CD4-positive, alpha-beta memory T cell (primary cell): Measurements from ENCODE around the gene C2orf81. TPM values are rescaled to one million over a fixed set of nuclear protein-coding genes. Genes with fewer than 3 reads are reported as not detected.

ENCODE experiments used
- CTCF ChIA-PET: fragments of 350-600 bp; sonication (Branson Sonifier 250); formaldehyde crosslinking; loops from one replicate; lab custom pipeline; 2021; ENCODE audit warnings: inconsistent platforms; ENCODE audit not compliant: partially characterized antibody; lab: Charles Lee
- POLR2A ChIA-PET: fragments of 350-600 bp; sonication (Branson Sonifier 250); formaldehyde crosslinking; loops from one replicate; lab custom pipeline; 2021; ENCODE audit not compliant: partially characterized antibody; lab: Charles Lee
- DNase-seq, 5 donors: peaks; one replicate each; pipeline versions ENCODE4 v3.0.0 to v3.0.0-alpha.2; 2020 to 2022; ENCODE audit warnings: mixed read lengths in 1 of 5
- H3K27ac ChIP-seq: one replicate; pipeline ENCODE4 v1.7.0; 2013; ENCODE audit warnings: low read depth, low read length
- H3K27me3 ChIP-seq: 2 replicates; pipeline ENCODE4 v1.7.0; 2013; ENCODE audit warnings: mild to moderate bottlenecking, low read length, moderate library complexity; ENCODE audit not compliant: insufficient read depth
- H3K36me3 ChIP-seq: 2 replicates; pipeline ENCODE4 v1.7.0; 2013; ENCODE audit warnings: mild to moderate bottlenecking, low read length, moderate library complexity; ENCODE audit not compliant: insufficient read depth
- H3K4me1 ChIP-seq: 2 replicates; pipeline ENCODE4 v1.7.0; 2013; ENCODE audit warnings: mild to moderate bottlenecking, low read length, moderate library complexity; ENCODE audit not compliant: insufficient read depth
- H3K4me3 ChIP-seq, 2 donors: one replicate each; pipeline ENCODE4 v1.7.0; 2013; ENCODE audit warnings: low read length in 2 of 2, mild to moderate bottlenecking in 1 of 2
- H3K9me3 ChIP-seq, 2 donors: one replicate each; pipeline ENCODE4 v1.7.0; 2013; ENCODE audit warnings: low read length in 2 of 2, control low read depth in 1 of 2; ENCODE audit not compliant: control insufficient read depth in 1 of 2
- H3K27ac Mint-ChIP-seq, 7 donors: one replicate each; pipeline ENCODE4 v1.8.0; 2020 to 2021; ENCODE audit warnings: mixed read lengths in 7 of 7, mild to moderate bottlenecking in 6 of 7, inconsistent platforms in 3 of 7, moderate library complexity in 3 of 7
- H3K27me3 Mint-ChIP-seq, 2 donors: one replicate each; pipeline ENCODE4 v1.8.0; 2020 to 2021; ENCODE audit warnings: mixed read lengths in 2 of 2
- H3K36me3 Mint-ChIP-seq, 2 donors: one replicate each; pipeline ENCODE4 v1.8.0; 2020 to 2021; ENCODE audit warnings: mixed read lengths in 2 of 2, inconsistent platforms in 1 of 2, mild to moderate bottlenecking in 1 of 2
- H3K4me1 Mint-ChIP-seq, 4 donors: one replicate each; pipeline ENCODE4 v1.8.0; 2020 to 2021; ENCODE audit warnings: mixed read lengths in 4 of 4, mild to moderate bottlenecking in 1 of 4
- H3K4me3 Mint-ChIP-seq, 8 donors: one replicate each; pipeline ENCODE4 v1.8.0; 2020 to 2021; ENCODE audit warnings: mixed read lengths in 8 of 8, mild to moderate bottlenecking in 7 of 8, moderate library complexity in 6 of 8, inconsistent platforms in 3 of 8
- H3K9me3 Mint-ChIP-seq, 8 donors: one replicate each; pipeline ENCODE4 v1.8.0; 2020 to 2021; ENCODE audit warnings: mixed read lengths in 8 of 8, mild to moderate bottlenecking in 5 of 8, inconsistent platforms in 3 of 8, moderate library complexity in 1 of 8
- intact Hi-C: fragments of 100-400 bp; cut with micrococcal nuclease; formaldehyde crosslinking; loops from one replicate; pipeline ENCODE4 v1.15.1; 2023
- polyA plus RNA-seq, 2 donors: library from polyadenylated mRNA; unstranded; fragments of 300-500 nt; fragmentation: Illumina TruSeq; gene quantifications; one replicate each; pipeline ENCODE4 v1.2.3, GENCODE V29; 2021
- total RNA-seq, 2 experiments: library from RNA; stranded (reverse); gene quantifications; one replicate each; pipeline ENCODE4 v1.2.3, GENCODE V29; 2021

The C2orf81 gene
- total and polyA plus RNA-seq, 4 experiments from 2014 or later, result 1.5 to 7.5 (median 3.4) TPM

DNA sequence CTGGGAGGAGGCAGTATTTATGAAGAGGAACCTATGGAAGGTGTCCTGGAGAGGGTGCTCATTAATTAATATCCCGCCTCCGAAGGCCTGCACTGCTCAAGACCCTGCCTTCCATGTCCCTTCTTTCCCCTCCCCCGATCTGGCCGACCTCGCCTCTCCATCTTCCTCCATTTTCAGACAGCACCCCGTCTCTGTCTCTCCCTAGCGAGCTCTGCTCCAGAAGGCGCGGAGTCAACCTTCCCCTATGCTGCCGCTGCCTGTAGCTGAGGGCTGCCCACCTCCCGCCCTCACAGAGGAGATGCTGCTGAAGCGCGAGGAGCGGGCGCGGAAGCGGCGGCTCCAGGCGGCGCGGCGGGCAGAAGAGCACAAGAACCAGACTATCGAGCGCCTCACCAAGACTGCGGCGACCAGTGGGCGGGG, 35.7 kb upstream of the C2orf81 start:
- H3K4me1 ChIP-seq, result peaks cover 53% of the 10 kb centered on the region

DNA sequence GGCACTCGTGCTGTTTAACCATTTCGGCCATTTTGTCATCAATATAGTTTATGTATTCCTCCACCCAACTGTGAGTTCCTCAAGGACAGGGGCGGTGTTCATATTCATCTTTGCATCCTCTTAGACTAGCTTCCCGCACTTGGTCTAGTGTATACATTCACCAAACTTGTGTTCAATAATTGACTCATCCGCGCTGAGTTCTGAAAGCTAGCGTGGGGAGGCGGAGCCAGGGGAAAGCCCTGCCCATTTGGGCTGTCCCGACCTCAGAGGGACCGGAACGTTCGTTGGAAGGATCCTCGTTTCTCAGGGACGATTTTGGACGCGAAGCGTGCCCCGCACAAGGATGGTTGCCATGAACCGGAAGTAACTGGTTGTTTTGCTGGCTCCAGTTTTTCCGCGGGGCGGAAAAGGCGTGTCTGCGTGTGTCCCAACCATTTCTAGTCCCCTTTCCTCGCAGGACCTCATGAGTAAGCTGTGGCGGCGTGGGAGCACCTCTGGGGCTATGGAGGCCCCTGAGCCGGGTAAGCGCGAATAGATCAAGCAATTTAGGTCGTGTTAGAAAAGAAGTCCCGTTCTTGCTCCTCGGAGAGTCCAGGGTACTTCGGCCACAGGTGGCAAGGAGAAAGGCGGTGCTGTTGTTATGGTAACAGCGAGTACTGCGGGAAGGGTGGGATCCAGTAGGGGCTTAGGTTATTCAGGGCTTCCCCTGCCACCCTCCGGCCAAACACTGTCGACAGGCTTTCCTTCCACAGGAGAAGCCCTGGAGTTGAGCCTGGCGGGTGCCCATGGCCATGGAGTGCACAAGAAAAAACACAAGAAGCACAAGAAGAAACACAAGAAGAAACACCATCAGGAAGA, 33.5 kb upstream of the C2orf81 start, which contains the start of gene INO80B:
Gene INO80B (plus strand): TSS at position 434 of the 858 bp plus-strand sequence. CDS start 30 bp downstream, at position 464.
- Mint-ChIP-seq H3K4me3 (peak within 1 kb of the TSS; percentile 97 to 99 (median 99)), H3K9me3 (no peaks in the 10 kb centered on the region), H3K27ac (peak within 1 kb of the TSS; percentile 92 to 100 (median 99)), H3K27me3 (no peaks in the 10 kb centered on the region), H3K4me1 (peaks cover 46 to 70% (median 60%) of the 10 kb centered on the region in 4 donors), H3K36me3 (peaks cover 3 to 16% of the 10 kb centered on the region in 2 donors)
- Histone ChIP-seq H3K4me3 (peak within 1 kb of the TSS; percentile 62 to 75), H3K9me3 (no peaks in the 10 kb centered on the region), H3K27me3 (no peaks in the 10 kb centered on the region), H3K27ac (peak within 1 kb of the TSS; percentile 100), H3K36me3 (no peaks in the 10 kb centered on the region), H3K4me1 (peaks cover 56% of the 10 kb centered on the region)
- DNase-seq, result peak; percentile 97 to 99 (median 98)
- ChIA-PET POLR2A (interaction anchor here (0.6 to 9.5 kb wide), 21 partner anchors 10 to 718 kb away, joined by 3 to 516 read pairs (median 4); partner anchors contain the start of genes AUP1, C2orf81, CCDC142 and HTRA2), CTCF (interaction anchor here (0.8 to 4.6 kb wide), 10 partner anchors 13 to 134 kb away, joined by 3 to 66 read pairs (median 7); partner anchors contain the start of genes C2orf81, CCDC142, MRPL53 and TTC31)
- intact Hi-C loops, result loop anchor here (1.0 to 10.0 kb wide), 9 partner anchors 28 to 1220 kb away; partner anchors contain the start of genes AUP1, CCT7, DGUOK and HTRA2

More for the DNA sequence above, 35.7 kb upstream of the C2orf81 start:
- peaks cover 48 to 75% (median 62%) of the 10 kb centered on the region in 4 donors for H3K4me1 Mint-ChIP-seq
- H3K9me3 Mint-ChIP-seq, result peaks cover 0 to 2% (median 0%) of the 10 kb centered on the region in 8 donors
- POLR2A ChIA-PET, result interaction anchor here (0.7 to 9.5 kb wide), 16 partner anchors 8 to 720 kb away, joined by 3 to 516 read pairs (median 8); partner anchors contain the start of genes AUP1, C2orf81, CCDC142 and HTRA2
- no peaks in the 10 kb centered on the region for H3K27me3 Mint-ChIP-seq
- H3K4me3 ChIP-seq, result peak overlapping the region; percentile 63 to 93
- no peaks in the 10 kb centered on the region for H3K9me3 ChIP-seq
- no peaks in the 10 kb centered on the region for H3K27me3 ChIP-seq
- peaks cover 8% of the 10 kb centered on the region for H3K36me3 ChIP-seq
- H3K27ac Mint-ChIP-seq, result peak overlapping the region; percentile 92 to 100 (median 99)
- peaks cover 3 to 19% of the 10 kb centered on the region in 2 donors for H3K36me3 Mint-ChIP-seq
- CTCF ChIA-PET, result interaction anchor here (0.6 to 4.6 kb wide), 8 partner anchors 10 to 132 kb away, joined by 3 to 66 read pairs (median 8); partner anchors contain the start of genes CCDC142 and TTC31
- no peak for DNase-seq
- peak overlapping the region; percentile 95 to 99 (median 98) for H3K4me3 Mint-ChIP-seq
- peak overlapping the region; percentile 100 for H3K27ac ChIP-seq
- intact Hi-C loops, result loop anchor here (1.0 to 10.0 kb wide), 3 partner anchors 8 to 532 kb away; partner anchors contain the start of genes C2orf81, DGUOK, MOGS and WDR54

DNA sequence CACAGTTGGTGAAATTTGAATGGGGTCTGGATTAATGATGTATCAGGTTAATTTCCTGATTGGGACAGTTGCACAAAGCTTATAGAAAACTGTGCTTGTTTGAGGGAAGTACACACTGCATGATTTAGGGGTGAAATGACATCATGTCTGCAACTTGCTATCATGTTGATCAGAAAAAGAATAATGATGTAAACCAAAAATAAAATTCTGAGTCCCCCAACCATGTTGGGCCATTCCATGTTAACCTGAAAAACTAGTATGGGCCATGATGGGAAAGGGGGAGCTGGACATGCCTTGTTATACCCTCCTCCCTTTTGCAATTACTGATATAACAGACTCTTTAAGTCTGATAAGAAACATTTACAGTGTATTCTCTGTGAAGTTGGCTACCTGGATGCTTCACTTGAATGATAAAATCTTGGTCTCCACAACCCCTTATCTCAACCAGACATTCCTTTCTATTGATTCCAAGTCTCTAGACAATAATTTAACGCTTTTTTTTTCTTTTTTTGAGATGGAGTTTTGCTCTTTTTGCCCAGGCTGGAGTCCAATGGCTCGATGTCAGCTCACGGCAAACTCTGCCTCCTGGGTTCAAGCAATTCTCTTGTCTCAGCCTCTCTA, 29.3 kb upstream of the C2orf81 start:
- H3K4me3 Mint-ChIP-seq, result no peak overlapping the region
- H3K9me3 ChIP-seq, result no peaks in the 10 kb centered on the region
- peaks cover 3 to 7% of the 10 kb centered on the region in 2 donors for H3K36me3 Mint-ChIP-seq
- H3K4me3 ChIP-seq, result no peak overlapping the region
- H3K27me3 ChIP-seq, result no peaks in the 10 kb centered on the region
- intact Hi-C loops, result loop anchor here (10.0 kb wide), 1 partner anchor 526 kb away; the partner anchor contains the start of gene DGUOK
- H3K27me3 Mint-ChIP-seq, result no peaks in the 10 kb centered on the region
- no peaks in the 10 kb centered on the region for H3K9me3 Mint-ChIP-seq
- peaks cover 29% of the 10 kb centered on the region for H3K4me1 ChIP-seq
- DNase-seq, result no peak
- peaks cover 23 to 28% (median 27%) of the 10 kb centered on the region in 4 donors for H3K4me1 Mint-ChIP-seq
- no peaks in the 10 kb centered on the region for H3K36me3 ChIP-seq
- ChIA-PET POLR2A (interaction anchor here (0.7 kb wide), 2 partner anchors 25 to 32 kb away, joined by 3 to 4 read pairs; partner anchors contain the start of genes CCDC142 and TTC31), CTCF (interaction anchor here (1.1 kb wide), 1 partner anchor 32 kb away, joined by 3 read pairs; the partner anchor contains the start of genes CCDC142 and TTC31)
- no peak overlapping the region for H3K27ac ChIP-seq
- peak overlapping the region in 3 of 7 donors; percentile 4 to 26 (median 15) for H3K27ac Mint-ChIP-seq

DNA sequence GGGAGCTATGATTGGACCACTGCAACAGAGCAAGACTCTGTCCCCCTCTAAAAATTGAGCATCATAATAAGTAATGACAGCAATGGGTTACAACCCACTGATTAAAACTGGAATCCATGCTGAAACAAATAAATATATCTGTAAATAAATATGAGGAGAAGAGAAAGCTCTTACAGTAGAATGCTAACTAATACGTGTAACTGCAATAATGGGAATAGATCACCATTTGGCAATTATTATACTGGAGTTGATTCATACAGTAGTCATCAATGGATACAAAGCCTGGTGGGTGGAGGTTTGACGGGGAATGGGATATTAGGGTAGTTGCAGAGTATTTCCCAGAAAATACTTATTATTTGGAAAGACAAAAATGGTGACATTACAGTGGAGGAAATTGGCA, 27.4 kb upstream of the C2orf81 start:
- Mint-ChIP-seq H3K36me3 (no peaks in the 10 kb centered on the region), H3K27me3 (peaks cover 3 to 7% of the 10 kb centered on the region in 2 donors), H3K4me3 (no peak overlapping the region), H3K4me1 (peaks cover 10 to 13% (median 12%) of the 10 kb centered on the region in 4 donors), H3K9me3 (no peaks in the 10 kb centered on the region), H3K27ac (no peak overlapping the region)
- H3K9me3 ChIP-seq, result no peaks in the 10 kb centered on the region
- ChIA-PET CTCF (interaction anchor here (1.0 kb wide), 1 partner anchor 140 kb away, joined by 3 read pairs; no protein-coding TSS in a partner anchor), POLR2A (no interaction called here)
- no peak overlapping the region for H3K4me3 ChIP-seq
- no peaks in the 10 kb centered on the region for H3K36me3 ChIP-seq
- no peak overlapping the region for H3K27ac ChIP-seq
- no peaks in the 10 kb centered on the region for H3K27me3 ChIP-seq
- intact Hi-C loops, result no loop called here
- peaks cover 16% of the 10 kb centered on the region for H3K4me1 ChIP-seq
- no peak for DNase-seq

DNA sequence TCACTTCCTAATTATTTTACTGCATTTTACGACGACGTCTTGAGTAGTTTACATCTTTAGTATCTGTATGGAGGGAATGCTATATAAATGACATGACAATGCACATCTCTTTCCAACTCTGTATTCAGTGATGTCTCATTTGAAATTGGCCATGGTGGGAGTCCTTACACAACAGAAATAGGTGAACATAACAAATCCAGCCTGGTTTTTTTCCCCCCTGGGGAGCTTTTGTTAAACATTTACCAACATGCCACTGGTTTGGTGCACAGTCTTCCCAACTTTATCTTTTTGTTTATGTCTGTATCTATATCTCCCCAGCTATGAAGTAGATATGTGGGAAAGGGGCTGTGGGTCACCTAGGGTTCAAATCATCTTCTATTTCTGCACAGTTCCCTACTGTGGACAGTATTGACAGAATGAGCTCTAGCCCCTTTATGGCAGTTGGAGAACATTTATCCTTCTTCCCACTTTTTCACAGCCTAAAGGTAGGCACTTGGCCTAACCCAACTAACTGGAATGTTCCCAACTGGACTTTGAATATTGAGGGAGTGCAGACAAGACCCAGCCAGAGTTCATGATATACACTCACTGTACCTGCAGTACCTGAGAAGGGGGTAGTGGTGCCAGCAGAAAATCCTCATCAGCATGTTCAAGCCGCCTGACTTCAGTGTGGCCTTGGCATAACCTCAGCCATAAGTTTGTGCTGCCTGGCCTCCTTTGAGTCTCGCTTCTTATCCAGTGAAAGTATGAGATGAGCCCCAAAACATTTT, 26.0 kb upstream of the C2orf81 start:
- Mint-ChIP-seq H3K27me3 (peaks cover 6 to 8% of the 10 kb centered on the region in 2 donors), H3K27ac (no peak overlapping the region), H3K4me3 (no peak overlapping the region), H3K36me3 (no peaks in the 10 kb centered on the region), H3K4me1 (peaks cover 1 to 4% (median 3%) of the 10 kb centered on the region in 4 donors), H3K9me3 (no peaks in the 10 kb centered on the region)
- Histone ChIP-seq H3K27me3 (no peaks in the 10 kb centered on the region), H3K27ac (no peak overlapping the region), H3K4me3 (no peak overlapping the region), H3K9me3 (no peaks in the 10 kb centered on the region), H3K4me1 (peaks cover 6% of the 10 kb centered on the region), H3K36me3 (no peaks in the 10 kb centered on the region)
- no peak for DNase-seq
- ChIA-PET CTCF (no interaction called here), POLR2A (no interaction called here)
- intact Hi-C loops, result no loop called here
